Breast epithelium (tissue), 4 donors: ENCODE measurements around the gene GDI2. TPM values are rescaled to one million over a fixed set of nuclear protein-coding genes. Genes with fewer than 3 reads are reported as not detected.

ENCODE experiments used
- DNase-seq, 2 donors: peaks; one replicate each; pipeline ENCODE4 v3.0.0-alpha.2; 2019; ENCODE audit warnings: low spot score in 2 of 2
- H3K27ac ChIP-seq, 2 donors: fragments of 200-600 bp; sonication (generic) in 1 of 2; one replicate each; pipeline ENCODE4 v1.5.1; 2016 to 2019; ENCODE audit warnings: mild to moderate bottlenecking in 1 of 2
- H3K27me3 ChIP-seq, 2 donors: fragments of 200-600 bp; sonication (generic) in 1 of 2; one replicate each; pipeline versions ENCODE4 v1.5.1 to v1.6.0; 2017 to 2019; ENCODE audit warnings: control low read depth in 1 of 2, mild to moderate bottlenecking in 1 of 2
- H3K36me3 ChIP-seq: fragments of 200-600 bp; one replicate; pipeline ENCODE4 v1.5.1; 2019
- H3K4me1 ChIP-seq, 2 donors: fragments of 200-600 bp; sonication (generic); one replicate each; pipeline ENCODE4 v1.5.1; 2016 to 2019; ENCODE audit warnings: control low read depth in 1 of 2
- H3K4me3 ChIP-seq, 3 donors: fragments of 200-600 bp; sonication (generic); 1 replicate in 2 of 3; 2 replicates in 1 of 3; pipeline ENCODE4 v1.5.1; 2016 to 2019; ENCODE audit warnings: mild to moderate bottlenecking in 3 of 3, moderate library complexity in 2 of 3
- H3K9me3 ChIP-seq, 2 donors: fragments of 200-600 bp; sonication (generic) in 1 of 2; one replicate each; pipeline ENCODE4 v1.5.1; 2016 to 2019; ENCODE audit warnings: control low read depth in 1 of 2
- POLR2A ChIP-seq: fragments of 450-650 bp; IDR thresholded peaks from one replicate; pipeline ENCODE4 v1.6.1; 2016; ENCODE audit warnings: antibody characterized with exemption, mild to moderate bottlenecking, moderate library complexity
- POLR2AphosphoS5 ChIP-seq, 3 donors: sonication (generic); formaldehyde crosslinking; IDR thresholded peaks; one replicate each; pipeline ENCODE4 v1.6.1; 2017; ENCODE audit warnings: antibody characterized with exemption in 3 of 3
- intact Hi-C: fragments of 100-400 bp; cut with DNase I; formaldehyde crosslinking; loops from one replicate; pipeline ENCODE4 v1.15.1; 2023; ENCODE audit warnings: low total_unique reads
- total RNA-seq, 3 donors: library from RNA; depleted of rRNA; stranded (reverse); fragments of >200 nt; gene quantifications; one replicate each; pipeline ENCODE4 v1.1.0, GENCODE V29; 2016
- TF ChIP-seq, protein P1 (sequence below), 3 donors: fragments of 450-650 bp; IDR thresholded peaks; one replicate each; pipeline ENCODE4 v1.5.1; 2016 to 2017; ENCODE audit warnings: antibody characterized with exemption in 3 of 3, mild to moderate bottlenecking in 3 of 3, moderate library complexity in 3 of 3

Gene GDI2
- total RNA-seq, 3 donors from 2014 or later, result 249 to 342 (median 259) TPM

DNA sequence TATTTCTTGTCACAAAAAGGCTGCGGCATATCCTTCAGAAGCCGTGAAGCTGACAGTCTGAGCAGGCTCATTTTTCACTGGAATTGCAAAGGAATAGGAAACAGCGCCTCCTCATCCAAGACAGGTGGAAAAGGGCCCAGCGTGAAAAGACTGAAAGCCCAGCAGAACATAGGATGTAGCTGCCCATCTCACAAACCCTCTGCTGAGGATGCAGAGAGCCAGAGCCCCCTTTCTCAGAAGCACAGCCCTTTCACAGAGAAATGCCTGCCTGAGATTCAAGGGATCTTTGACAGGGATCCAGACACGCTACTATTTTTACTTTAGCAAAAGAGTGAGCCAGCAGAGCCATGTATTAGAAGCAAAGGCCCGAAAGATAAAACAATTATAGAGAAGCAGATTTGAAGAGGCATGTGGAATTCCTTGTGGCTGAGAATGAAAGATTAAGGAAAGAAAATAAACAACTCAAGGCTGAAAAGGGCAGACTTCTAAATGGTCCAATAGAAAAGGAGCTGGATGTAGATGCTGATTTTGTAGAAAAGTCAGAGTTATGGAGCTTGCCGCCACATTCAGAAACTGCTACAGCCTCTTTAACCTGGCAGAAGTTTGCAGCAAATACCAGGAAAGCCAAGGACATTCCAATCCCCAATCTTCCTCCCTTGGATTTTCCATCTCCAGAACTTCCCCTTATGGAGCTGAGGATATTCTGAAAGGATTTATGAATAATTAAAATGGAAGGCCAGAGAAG, 36.9 kb downstream of the GDI2 start:
- peak overlapping the region; percentile 65 to 79 for H3K27ac ChIP-seq
- H3K36me3 ChIP-seq, result no peaks in the 10 kb centered on the region
- no peaks in the 10 kb centered on the region for H3K9me3 ChIP-seq
- H3K4me3 ChIP-seq, result no peak overlapping the region
- no peak for DNase-seq
- no peak for TF ChIP-seq POLR2A
- TF ChIP-seq, protein P1, sequence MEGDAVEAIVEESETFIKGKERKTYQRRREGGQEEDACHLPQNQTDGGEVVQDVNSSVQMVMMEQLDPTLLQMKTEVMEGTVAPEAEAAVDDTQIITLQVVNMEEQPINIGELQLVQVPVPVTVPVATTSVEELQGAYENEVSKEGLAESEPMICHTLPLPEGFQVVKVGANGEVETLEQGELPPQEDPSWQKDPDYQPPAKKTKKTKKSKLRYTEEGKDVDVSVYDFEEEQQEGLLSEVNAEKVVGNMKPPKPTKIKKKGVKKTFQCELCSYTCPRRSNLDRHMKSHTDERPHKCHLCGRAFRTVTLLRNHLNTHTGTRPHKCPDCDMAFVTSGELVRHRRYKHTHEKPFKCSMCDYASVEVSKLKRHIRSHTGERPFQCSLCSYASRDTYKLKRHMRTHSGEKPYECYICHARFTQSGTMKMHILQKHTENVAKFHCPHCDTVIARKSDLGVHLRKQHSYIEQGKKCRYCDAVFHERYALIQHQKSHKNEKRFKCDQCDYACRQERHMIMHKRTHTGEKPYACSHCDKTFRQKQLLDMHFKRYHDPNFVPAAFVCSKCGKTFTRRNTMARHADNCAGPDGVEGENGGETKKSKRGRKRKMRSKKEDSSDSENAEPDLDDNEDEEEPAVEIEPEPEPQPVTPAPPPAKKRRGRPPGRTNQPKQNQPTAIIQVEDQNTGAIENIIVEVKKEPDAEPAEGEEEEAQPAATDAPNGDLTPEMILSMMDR (IDR thresholded peaks at IDR 0.05), result no peak
- no peak for TF ChIP-seq POLR2AphosphoS5 (IDR thresholded peaks at IDR 0.05)
- peaks cover 0 to 9% of the 10 kb centered on the region in 2 donors for H3K4me1 ChIP-seq
- no peaks in the 10 kb centered on the region for H3K27me3 ChIP-seq
- intact Hi-C loops, result no loop called here

DNA sequence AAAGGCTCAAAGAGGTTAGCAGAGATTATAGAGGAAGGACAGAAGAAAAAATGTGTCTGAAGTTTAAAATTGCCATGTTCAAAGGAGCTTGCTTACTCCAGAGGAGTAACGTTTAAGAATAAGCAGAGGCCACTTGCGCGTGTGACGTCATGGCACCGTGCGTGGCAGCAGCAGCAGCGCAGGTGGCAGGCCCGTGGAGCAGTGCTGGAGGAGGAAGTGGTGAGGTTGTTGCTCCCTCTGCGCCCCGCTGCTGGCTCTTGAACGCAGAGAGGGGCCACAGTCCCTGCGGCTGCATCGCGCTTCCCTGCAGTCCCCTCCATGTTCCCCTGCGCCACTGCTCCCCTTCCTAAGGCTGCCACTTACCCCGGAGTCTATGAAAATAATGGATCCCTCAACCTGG, 37.5 kb downstream of the GDI2 start:
- H3K36me3 ChIP-seq, result no peaks in the 10 kb centered on the region
- H3K4me3 ChIP-seq, result no peak overlapping the region
- no peak for TF ChIP-seq POLR2AphosphoS5 (IDR thresholded peaks at IDR 0.05)
- no peak for TF ChIP-seq POLR2A
- TF ChIP-seq, protein P1 (IDR thresholded peaks at IDR 0.05), result no peak
- peaks cover 0 to 9% of the 10 kb centered on the region in 2 donors for H3K4me1 ChIP-seq
- H3K27me3 ChIP-seq, result no peaks in the 10 kb centered on the region
- H3K27ac ChIP-seq, result peak overlapping the region; percentile 54 to 65
- intact Hi-C loops, result no loop called here
- no peaks in the 10 kb centered on the region for H3K9me3 ChIP-seq
- DNase-seq, result no peak

DNA sequence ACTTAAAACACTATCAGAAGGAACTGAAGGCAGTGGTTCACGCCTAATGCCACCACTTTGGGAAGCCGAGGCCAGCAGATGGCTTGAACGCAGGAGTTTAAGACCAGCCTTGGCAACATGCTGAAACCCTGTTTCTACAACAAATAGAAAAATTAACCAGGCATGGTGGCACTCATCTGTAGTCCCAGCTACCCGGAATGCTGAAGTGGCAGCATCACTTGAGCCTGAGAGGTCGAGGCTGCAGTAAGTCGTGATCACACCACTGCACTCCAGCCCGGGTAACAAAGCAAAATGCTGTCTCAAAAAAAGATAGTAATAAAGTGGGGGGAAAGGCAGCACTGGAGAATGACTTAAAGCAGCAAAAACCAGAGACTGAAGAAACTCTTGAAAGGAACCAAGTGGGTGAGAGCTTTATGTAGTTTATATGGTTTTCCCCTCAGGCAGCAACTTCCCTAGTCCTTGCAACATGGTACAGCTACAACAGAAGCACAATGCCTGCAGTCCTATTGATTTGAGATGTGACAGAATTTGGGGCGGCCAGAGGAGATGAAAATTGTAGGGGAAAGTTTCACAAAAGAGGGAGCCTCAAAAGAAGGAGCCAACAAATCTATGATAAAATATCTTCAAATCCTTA, 38.1 kb downstream of the GDI2 start:
- Histone ChIP-seq H3K27me3 (no peaks in the 10 kb centered on the region), H3K27ac (peak overlapping the region in 1 of 2 donors; percentile 65), H3K9me3 (no peaks in the 10 kb centered on the region), H3K36me3 (no peaks in the 10 kb centered on the region), H3K4me1 (peaks cover 0 to 9% of the 10 kb centered on the region in 2 donors), H3K4me3 (no peak overlapping the region)
- intact Hi-C loops, result no loop called here
- no peak for DNase-seq
- TF ChIP-seq POLR2AphosphoS5 (IDR thresholded peaks at IDR 0.05) (no peak), POLR2A (no peak)
- TF ChIP-seq, protein P1 (IDR thresholded peaks at IDR 0.05), result no peak

DNA sequence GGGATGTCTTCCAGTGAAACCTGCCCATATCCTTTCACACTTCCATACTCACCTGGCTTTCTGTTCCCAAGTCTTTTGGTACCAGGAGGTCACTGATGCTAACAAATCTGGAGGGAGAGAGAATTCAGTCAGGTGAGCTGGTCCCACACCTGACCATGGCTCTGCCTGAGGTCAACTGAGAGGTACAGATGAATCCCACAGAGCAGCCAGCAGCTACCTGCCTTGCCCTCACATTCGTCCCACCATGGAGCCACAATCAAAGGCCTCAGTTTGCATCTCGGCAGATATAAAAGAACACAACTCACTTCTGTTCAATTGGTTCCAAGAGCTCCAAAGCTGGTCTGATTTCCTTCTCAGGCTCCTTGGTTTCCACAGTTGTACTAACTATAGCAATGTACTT, 47.0 kb downstream of the GDI2 start:
- intact Hi-C loops, result no loop called here
- DNase-seq, result no peak
- Histone ChIP-seq H3K4me1 (no peaks in the 10 kb centered on the region), H3K27me3 (no peaks in the 10 kb centered on the region), H3K4me3 (no peak overlapping the region), H3K27ac (no peak overlapping the region), H3K36me3 (peaks cover 13% of the 10 kb centered on the region), H3K9me3 (no peaks in the 10 kb centered on the region)
- no peak for TF ChIP-seq POLR2A
- no peak for TF ChIP-seq POLR2AphosphoS5 (IDR thresholded peaks at IDR 0.05)
- TF ChIP-seq, protein P1 (IDR thresholded peaks at IDR 0.05), result no peak

DNA sequence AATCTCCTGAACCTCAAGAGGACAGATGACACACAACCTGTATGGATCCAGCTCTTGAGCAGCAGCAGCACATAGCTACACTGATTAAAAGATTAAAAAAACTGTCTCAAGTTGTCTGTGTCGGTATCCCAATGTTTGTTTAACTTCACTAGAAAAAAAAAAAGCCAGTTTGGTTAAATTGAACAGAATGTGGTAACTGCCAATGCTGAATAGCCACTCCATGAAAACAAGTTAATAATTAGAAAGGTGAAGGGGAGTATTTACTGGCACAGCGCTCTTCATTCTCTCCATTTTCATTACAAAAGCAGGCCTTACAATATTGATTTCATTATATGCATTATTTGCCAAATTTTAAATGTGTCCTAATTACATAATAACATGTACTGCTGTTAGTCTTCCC, 47.6 kb downstream of the GDI2 start:
- no peak for DNase-seq
- Histone ChIP-seq H3K27me3 (no peaks in the 10 kb centered on the region), H3K27ac (no peak overlapping the region), H3K4me3 (no peak overlapping the region), H3K9me3 (no peaks in the 10 kb centered on the region), H3K4me1 (no peaks in the 10 kb centered on the region), H3K36me3 (peaks cover 13% of the 10 kb centered on the region)
- TF ChIP-seq, protein P1 (IDR thresholded peaks at IDR 0.05), result no peak
- TF ChIP-seq POLR2AphosphoS5 (IDR thresholded peaks at IDR 0.05), result no peak
- TF ChIP-seq POLR2A, result no peak
- intact Hi-C loops, result no loop called here
